Fibroblast of skin of left biceps (primary cell): Measurements from ENCODE around the gene SALL1.

Experiments
- DNase-seq, 2 experiments: peaks; one replicate each; pipeline ENCODE4 v3.0.0-alpha.2; 2013; ENCODE audit warnings: low read depth in 2 of 2

SALL1 gene

GRCh38 chr16:51156807-51157200 is 5.7 kb upstream of the SALL1 start:
- DNase-seq = no peak

GRCh38 chr16:51155820-51156806 is 5.0 kb upstream of the SALL1 start:
- DNase-seq = no peak

DNA sequence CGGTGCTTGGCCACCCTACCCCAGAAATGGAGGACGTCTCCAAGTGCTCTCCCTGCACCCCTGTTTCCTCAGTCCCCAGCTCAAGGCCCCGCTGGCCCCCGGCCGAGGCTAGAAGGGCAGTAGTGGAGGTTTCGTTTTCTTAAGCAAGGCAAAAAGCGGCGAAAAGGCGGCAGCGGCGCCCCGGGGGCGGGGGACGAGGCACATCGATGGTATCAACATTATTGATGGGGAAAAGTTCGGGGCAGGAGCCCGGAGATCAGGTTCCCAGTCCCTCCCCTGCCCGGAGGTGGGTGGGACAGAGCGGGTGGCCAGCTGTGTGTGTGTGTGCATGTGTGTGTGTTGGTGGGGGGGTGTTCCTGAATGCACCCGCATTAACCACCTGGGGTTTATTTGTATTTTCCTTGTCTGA is 4.1 kb upstream of the SALL1 start:
- DNase-seq = no peak

DNA sequence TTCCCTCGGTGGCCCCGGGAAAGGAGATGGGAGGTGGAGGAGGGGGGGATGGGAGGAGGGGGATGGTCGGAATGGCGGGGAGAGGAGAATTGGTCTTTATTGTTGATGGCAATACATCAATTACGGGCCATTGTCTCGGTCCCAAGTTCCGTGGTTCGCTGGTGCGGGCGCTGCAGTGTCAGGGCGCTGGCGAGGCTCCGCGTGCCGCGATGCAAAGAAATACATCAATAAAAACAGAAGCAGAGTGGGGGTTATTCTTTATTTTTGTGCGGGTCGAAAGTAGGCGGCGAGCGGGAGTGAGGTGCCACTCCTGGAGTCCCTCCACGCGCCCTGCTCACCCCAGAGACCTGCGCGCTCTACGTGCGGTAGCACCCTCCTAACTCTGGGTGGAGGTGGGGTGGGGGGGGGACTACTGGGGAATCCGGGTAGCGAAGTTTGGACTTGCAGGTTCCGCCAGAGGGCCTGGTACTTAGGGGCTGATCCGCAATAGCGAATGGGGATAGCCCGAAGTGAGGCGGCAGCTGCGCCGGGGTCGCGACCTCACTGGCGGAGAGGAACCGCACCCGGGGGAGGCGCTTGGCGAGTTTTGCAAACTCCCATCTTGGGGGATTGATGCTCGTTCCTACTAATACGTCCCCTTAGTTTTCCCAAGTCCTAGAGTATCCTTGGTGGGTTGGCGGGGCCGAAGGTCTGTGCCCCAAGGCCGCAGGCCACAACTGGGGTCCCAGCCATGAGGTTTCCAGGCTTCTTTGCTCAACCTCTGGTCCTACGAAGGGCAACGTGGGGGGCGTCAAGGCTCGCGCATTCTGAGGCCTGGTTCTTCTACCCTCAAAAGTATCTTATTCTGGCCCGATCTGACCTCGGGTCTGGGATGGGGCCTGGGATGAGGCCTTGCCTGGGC is 3.5 kb upstream of the SALL1 start:
- DNase-seq = no peak

DNA sequence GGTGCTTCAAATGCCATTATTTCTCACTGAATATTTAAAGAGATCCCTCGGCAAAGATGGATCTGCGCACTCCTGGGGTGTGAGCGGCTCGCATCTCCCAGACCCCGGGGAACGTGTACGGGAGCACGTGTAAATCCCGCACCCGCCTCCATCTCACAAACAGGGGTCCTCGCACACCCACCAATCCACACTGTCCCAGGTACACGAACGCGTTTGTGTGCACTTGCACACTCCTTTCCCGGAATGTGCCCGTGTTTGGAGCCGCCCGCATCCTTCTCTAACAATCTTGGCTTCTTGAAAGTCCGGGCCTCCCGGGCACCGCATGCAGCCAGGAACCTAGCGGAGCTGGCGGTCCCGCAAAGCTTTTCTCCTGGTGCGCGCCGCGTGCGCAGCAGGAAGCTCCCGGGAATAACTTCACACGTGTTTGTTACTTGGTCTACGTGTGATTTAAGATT is 2.5 kb upstream of the SALL1 start:
- DNase-seq = no peak

DNA sequence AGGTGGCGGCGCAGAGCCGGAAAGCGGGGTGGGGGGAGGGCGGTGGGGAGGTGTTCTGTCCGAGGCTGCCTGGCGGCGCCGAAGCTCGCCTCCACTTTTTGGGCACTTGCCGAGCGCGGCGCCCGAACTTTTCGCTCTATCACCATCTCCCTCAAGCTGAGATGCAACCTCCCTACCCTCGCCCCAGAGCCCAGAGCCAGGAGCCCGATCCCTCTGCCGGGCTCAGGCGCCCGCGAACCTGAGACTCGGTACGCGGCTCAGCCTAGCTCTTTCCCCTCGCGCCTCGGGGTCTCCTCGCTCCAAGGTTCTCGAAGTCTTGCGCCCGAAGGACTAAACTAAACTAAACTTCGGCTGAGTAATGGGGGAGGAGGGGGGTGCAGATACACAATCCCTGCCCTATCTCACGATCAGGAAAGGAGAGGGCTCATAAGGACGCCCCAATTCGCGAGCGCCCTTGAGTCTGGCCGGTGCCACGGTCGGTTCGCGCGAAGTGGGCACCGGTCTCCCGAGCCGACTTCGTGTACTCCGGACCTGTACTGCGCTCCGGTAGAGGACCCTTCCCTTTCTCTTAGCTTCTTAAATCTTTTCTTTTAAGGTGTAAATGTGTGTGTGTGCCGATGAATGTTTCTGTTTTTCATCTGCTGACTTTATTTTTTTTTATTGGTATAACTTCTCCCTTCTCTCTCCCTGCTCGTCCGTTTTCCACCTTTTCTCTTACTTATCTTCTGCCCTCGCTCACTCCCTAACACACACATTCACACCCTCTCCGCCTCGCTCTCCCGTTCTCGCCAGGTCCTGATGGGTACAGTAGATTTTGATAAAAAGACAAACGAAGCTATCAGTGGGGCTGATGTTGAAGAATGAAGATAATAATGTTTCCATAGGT is 1.9 kb upstream of the SALL1 start:
- DNase-seq = no peak

DNA sequence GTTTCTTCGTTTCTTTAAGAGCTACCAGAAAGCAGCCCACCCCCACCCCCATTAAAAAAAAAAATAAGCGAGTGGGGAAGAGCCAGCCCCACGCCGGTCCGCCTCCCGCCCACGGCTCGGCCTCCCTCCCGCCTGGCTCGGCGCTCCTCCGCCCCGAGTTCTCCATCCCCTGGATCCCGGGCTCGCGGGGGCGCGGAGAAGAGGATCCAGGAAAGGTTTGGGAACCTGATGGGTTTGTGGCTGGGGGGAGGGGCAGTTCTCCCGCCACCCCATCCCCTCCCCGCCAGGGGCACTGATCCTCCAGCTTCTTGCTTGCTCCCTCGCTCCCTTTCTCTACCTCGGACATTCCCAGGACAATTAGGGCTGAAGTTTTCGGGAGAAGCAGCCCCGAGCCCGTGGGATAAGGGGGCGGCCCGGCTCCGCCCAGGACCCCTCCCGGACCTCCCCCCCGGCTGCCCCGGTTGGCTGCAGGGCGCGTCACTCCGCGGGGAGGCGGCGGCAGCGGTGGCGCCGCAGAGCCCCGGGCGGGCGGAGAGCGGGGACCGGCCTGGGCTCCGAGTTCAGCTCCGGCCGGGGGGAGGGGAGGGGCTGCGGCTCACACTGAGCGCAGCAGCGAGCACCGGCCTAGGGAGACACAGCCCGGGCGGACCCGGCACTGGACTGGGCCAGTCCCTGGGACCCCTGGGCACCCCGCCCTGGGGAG is 1.0 kb upstream of the SALL1 start:
- peak; percentile 69 to 70 for DNase-seq

DNA sequence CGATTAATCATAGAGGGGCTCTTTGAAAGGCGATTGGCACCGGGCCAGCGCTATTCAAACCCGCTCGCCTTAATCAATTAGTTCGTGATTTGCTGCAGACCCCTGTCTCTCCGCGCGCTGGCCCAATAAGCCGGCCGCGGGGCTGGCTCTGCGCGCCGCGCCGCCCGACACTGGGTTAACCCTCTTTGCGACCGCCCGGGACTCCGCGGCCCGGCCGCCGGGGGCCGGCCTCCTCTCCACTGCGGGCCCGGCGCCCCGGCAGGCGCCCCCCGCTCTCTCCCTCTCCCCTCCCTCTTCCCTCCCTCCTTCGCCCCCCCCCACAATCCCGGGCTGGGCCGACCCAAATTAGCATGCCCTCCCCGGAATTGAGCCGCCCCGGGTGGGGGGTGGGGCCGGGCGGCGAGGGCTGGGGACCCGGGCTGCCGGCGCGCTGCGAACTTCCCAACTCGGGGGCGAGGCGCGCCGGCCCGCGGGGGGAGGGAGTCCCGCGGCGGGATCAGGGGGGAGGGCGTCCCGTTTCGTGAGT is 428 bp upstream of the SALL1 start:
- peak in 1 of 2 experiments; percentile 54 for DNase-seq

- DNase-seq = no peak
Measured at GRCh38 chr16:51150165-51150887, 744 bp downstream of the SALL1 start.

- DNase-seq = no peak
Measured at GRCh38 chr16:51149721-51150164, 1.3 kb downstream of the SALL1 start.

DNA sequence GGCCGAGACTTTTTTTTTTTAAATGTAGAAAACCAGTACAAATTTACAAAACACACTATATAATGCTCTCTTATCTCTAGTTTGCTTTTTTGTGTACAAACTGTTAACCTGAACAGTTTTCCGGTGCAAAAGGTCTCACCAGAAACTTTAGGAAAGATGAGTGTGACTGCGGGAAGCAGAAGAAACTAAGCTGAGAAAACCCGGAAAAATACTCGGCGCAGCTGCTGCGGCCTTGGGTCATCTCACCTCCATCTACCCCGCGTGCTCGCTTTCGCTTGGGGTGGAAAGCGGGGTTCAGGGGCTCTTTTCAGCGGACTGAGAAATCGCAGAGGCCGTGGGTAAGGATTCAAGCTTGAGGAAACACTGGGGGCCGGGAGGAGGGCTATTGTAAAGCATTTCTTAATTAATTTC is 1.8 kb downstream of the SALL1 start:
- no peak for DNase-seq

DNA sequence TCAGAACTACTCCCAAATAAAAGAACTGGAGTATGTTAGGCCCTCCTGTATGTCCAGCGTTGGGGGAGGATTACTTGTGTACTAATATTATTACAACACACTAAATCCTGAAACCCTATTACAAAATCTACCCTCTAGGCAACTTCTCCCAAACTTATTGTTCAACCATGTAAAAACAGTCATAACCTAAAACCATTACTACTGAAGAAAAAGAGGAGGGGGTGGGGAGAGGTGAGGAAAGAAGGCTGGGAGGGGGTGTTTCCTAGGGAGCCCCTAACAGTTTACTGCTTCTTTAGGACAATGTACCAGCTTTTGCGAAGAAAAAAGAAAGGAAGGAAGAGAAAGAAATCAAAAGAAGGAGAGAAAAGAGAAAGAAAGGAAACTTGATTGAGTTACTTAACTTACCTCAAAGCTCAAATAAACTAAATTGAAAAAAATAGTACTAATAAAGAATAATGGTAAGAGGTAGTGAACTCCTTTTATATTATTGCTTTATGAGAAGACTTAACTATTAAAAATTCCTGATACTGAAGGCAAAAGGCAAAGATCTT is 2.3 kb downstream of the SALL1 start:
- DNase-seq = no peak

- no peak for DNase-seq
Measured at GRCh38 chr16:51147776-51148677, 3.0 kb downstream of the SALL1 start.

DNA sequence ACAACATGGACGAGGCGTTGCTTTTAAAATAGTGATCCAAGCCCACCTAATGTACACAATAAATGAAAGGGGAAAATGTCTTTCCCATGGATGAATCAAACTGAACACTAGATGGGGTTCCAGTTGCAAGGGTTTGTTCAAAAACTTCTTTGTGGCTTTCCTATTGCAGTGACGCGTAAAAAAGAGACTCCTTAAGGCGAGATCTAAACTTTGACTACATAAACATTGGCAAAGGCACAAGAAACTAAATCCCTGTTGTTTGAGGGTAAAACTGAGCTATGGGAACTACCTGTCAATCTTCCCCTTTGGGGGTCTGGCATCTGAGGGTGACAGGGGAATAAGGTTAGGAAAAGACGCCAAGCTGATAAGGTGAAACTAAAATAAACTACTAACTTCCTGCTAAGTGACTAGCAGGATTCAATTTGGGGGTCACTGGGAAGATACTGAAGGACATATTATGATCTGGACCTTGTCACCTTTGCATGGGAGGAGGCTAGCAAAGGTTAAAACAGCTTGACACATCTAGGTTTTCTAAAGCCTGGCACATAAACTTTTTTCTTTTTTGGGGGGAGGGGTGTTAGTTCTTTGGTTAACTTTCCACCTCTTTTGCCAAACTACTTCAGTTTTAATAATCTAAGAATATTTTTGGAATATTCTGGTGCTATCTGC is 4.7 kb downstream of the SALL1 start:
- no peak for DNase-seq

GRCh38 chr16:51144203-51144602 is 6.9 kb downstream of the SALL1 start:
- DNase-seq = no peak

DNA sequence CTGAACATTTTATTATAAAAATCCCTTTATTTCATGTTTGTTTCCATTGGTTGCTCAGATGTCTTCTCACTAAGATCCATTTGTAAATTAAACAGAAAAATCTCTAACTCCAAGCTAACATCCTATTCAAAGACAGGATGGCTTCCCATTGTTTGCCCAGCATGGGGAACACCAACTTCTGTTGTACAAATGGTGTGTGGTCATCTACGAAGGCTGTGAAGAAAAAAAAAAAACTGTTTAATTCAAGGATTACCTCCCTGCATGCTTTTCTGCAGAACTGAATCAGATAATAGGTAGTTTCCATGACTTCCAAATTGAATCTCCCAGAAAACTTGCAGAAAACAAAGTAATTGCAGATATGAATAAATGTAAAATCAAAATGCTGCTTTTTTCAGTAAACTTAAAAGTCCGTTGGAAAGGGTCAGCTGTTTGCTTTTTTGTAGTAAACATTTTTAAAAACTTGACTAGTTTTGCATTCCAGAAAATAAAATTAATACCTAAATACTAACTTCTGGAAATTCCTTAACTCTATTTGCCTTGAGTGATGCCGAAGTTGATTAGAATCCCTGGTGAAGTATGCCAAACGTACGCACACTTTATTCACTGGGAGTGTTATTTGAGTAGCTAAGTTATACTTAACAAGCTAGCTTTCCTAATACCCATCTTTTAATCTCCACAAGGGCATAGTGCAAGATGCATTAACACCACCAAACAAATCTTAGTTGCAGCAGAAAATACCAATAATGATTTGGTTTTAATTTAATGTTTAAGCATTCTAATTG is 7.7 kb downstream of the SALL1 start:
- no peak for DNase-seq

- no peak for DNase-seq
Measured at GRCh38 chr16:51141541-51141940, 9.5 kb downstream of the SALL1 start.
